Measurements from ENCODE around the gene NDC80. TPM values are rescaled to one million over a fixed set of nuclear protein-coding genes. Genes with fewer than 3 reads are reported as not detected.

Gene NDC80
- total RNA-seq, 1 donor from 2014 or later, result 5.2 TPM

GRCh38 chr18:2629003-2629402 is 57.6 kb downstream of the NDC80 start:
- TF ChIP-seq CTCF (IDR thresholded peaks at IDR 0.05; ENCODE audit: insufficient read depth, low read length, poor library complexity, severe bottlenecking), result no peak
- DNase-seq (ENCODE audit: low read depth), result no peak
- no peaks in the 10 kb centered on the region for H3K36me3 ChIP-seq (ENCODE audit: control insufficient read depth, insufficient read depth, low read length)
- H3K27me3 ChIP-seq (ENCODE audit: control insufficient read depth, insufficient read depth, low read length), result no peaks in the 10 kb centered on the region
- H3K4me3 ChIP-seq (ENCODE audit: low read depth, low read length), result no peak overlapping the region

- no peak for TF ChIP-seq CTCF (IDR thresholded peaks at IDR 0.05; ENCODE audit: insufficient read depth, low read length, poor library complexity, severe bottlenecking)
- H3K27me3 ChIP-seq (ENCODE audit: control insufficient read depth, insufficient read depth, low read length), result no peaks in the 10 kb centered on the region
- no peak for DNase-seq (ENCODE audit: low read depth)
- H3K36me3 ChIP-seq (ENCODE audit: control insufficient read depth, insufficient read depth, low read length), result no peaks in the 10 kb centered on the region
- H3K4me3 ChIP-seq (ENCODE audit: low read depth, low read length), result no peak overlapping the region
Measured at GRCh38 chr18:2635586-2635985, 64.2 kb downstream of the NDC80 start.

- H3K27me3 ChIP-seq (ENCODE audit: control insufficient read depth, insufficient read depth, low read length), result no peaks in the 10 kb centered on the region
- no peak for DNase-seq (ENCODE audit: low read depth)
- no peak for TF ChIP-seq CTCF (IDR thresholded peaks at IDR 0.05; ENCODE audit: insufficient read depth, low read length, poor library complexity, severe bottlenecking)
- H3K4me3 ChIP-seq (ENCODE audit: low read depth, low read length), result no peak overlapping the region
- no peaks in the 10 kb centered on the region for H3K36me3 ChIP-seq (ENCODE audit: control insufficient read depth, insufficient read depth, low read length)
Measured at GRCh38 chr18:2636126-2636631, 64.8 kb downstream of the NDC80 start.

GRCh38 chr18:2641638-2642037 is 70.3 kb downstream of the NDC80 start:
- Histone ChIP-seq H3K27me3 (ENCODE audit: control insufficient read depth, insufficient read depth, low read length) (no peaks in the 10 kb centered on the region), H3K4me3 (ENCODE audit: low read depth, low read length) (no peak overlapping the region), H3K36me3 (ENCODE audit: control insufficient read depth, insufficient read depth, low read length) (no peaks in the 10 kb centered on the region)
- TF ChIP-seq CTCF (IDR thresholded peaks at IDR 0.05; ENCODE audit: insufficient read depth, low read length, poor library complexity, severe bottlenecking), result no peak
- DNase-seq (ENCODE audit: low read depth), result no peak

GRCh38 chr18:2642771-2643170 is 71.4 kb downstream of the NDC80 start:
- no peak overlapping the region for H3K4me3 ChIP-seq (ENCODE audit: low read depth, low read length)
- H3K36me3 ChIP-seq (ENCODE audit: control insufficient read depth, insufficient read depth, low read length), result no peaks in the 10 kb centered on the region
- no peak for DNase-seq (ENCODE audit: low read depth)
- no peaks in the 10 kb centered on the region for H3K27me3 ChIP-seq (ENCODE audit: control insufficient read depth, insufficient read depth, low read length)
- TF ChIP-seq CTCF (IDR thresholded peaks at IDR 0.05; ENCODE audit: insufficient read depth, low read length, poor library complexity, severe bottlenecking), result no peak

GRCh38 chr18:2644535-2644934 is 73.2 kb downstream of the NDC80 start:
- no peak for DNase-seq (ENCODE audit: low read depth)
- no peak for TF ChIP-seq CTCF (IDR thresholded peaks at IDR 0.05; ENCODE audit: insufficient read depth, low read length, poor library complexity, severe bottlenecking)
- no peaks in the 10 kb centered on the region for H3K36me3 ChIP-seq (ENCODE audit: control insufficient read depth, insufficient read depth, low read length)
- no peaks in the 10 kb centered on the region for H3K27me3 ChIP-seq (ENCODE audit: control insufficient read depth, insufficient read depth, low read length)
- H3K4me3 ChIP-seq (ENCODE audit: low read depth, low read length), result no peak overlapping the region
